HCT116 (cell line): ENCODE measurements around the gene ITPKB. TPM values are rescaled to one million over a fixed set of nuclear protein-coding genes. Genes with fewer than 3 reads are reported as not detected.

ENCODE experiments used
- ATAC-seq: fragments of 200-7000 bp; cut with Tn5 transposase; 2 replicates; pipeline ENCODE4 v1.9.1; 2020; ENCODE audit warnings: mild to moderate bottlenecking, moderate library complexity
- BruUV-seq: library from RNA; stranded (reverse); fragments of 400-500 nt; replicated peaks from 2 replicates; lab custom pipeline; 2021; lab: Mats Ljungman, UMichigan
- CTCF ChIA-PET: fragments of 300-600 bp; sonication (Branson Sonifier 250); formaldehyde crosslinking; loops from one replicate; lab custom pipeline; 2021; ENCODE audit warnings: antibody characterized with exemption; lab: Charles Lee
- POLR2A ChIA-PET: fragments of 300-600, 350-600 bp; sonication (Branson Sonifier 250); formaldehyde crosslinking; loops from one replicate; lab custom pipeline; 2021; ENCODE audit warnings: antibody characterized with exemption; lab: Charles Lee
- RAD21 ChIA-PET, 2 experiments: fragments of 300-600 bp; sonication (Branson Sonifier 250); formaldehyde crosslinking; loops; one replicate each; lab custom pipeline; 2023; ENCODE audit warnings: low total read pairs in 2 of 2; ENCODE audit not compliant: uncharacterized antibody in 2 of 2, unreplicated experiment in 2 of 2, low non-redundant PET in 1 of 2; lab: Charles Lee
- DNase-seq: peaks from one replicate; pipeline ENCODE4 v3.0.0-alpha.2; 2010; ENCODE audit warnings: low read depth, low spot score
- H2AFZ ChIP-seq: fragments of 200-600 bp; shearing (Covaris generic), sonication (generic); 2 replicates; pipeline ENCODE4 v1.6.1; 2017; ENCODE audit warnings: low read depth, mixed run types, mixed read lengths, antibody characterized with exemption, low read length; ENCODE audit not compliant: poor library complexity, severe bottlenecking
- H3K27ac ChIP-seq: 2 replicates; pipeline ENCODE4 v1.5.1; 2012; ENCODE audit warnings: low read depth, low read length
- H3K27me3 ChIP-seq: fragments of 200-600 bp; sonication (generic); 2 replicates; pipeline ENCODE4 v1.6.1; 2016; ENCODE audit warnings: mixed run types, low read length, mixed read lengths; ENCODE audit not compliant: insufficient read depth
- H3K36me3 ChIP-seq, 2 experiments: fragments of 200-500 bp in 1 of 2; fragments of 200-600 bp in 1 of 2; sonication (Bioruptor generic) in 1 of 2; sonication (generic) in 1 of 2; 2 replicates each; pipeline versions ENCODE4 v1.5.1 to v1.6.1; 2014 to 2016; ENCODE audit warnings: low read length in 2 of 2, inconsistent platforms in 1 of 2, mixed read lengths in 1 of 2, mixed run types in 1 of 2; ENCODE audit not compliant: insufficient read depth in 2 of 2, control insufficient read depth in 1 of 2
- H3K4me1 ChIP-seq, 2 experiments: fragments of 200-600 bp in 1 of 2; sonication (generic) in 1 of 2; 2 replicates each; pipeline versions ENCODE4 v1.5.1 to v1.6.1; 2012 to 2017; ENCODE audit warnings: low read length in 2 of 2, inconsistent platforms in 1 of 2, mild to moderate bottlenecking in 1 of 2, mixed read lengths in 1 of 2, mixed run types in 1 of 2, moderate library complexity in 1 of 2; ENCODE audit not compliant: insufficient read depth in 2 of 2, control insufficient read depth in 1 of 2
- H3K4me2 ChIP-seq: fragments of 200-600 bp; sonication (generic); 2 replicates; pipeline ENCODE4 v1.6.1; 2017; ENCODE audit warnings: mixed run types, low read length, mixed read lengths
- H3K4me3 ChIP-seq, 2 experiments: fragments of 200-600 bp in 1 of 2; sonication (generic) in 1 of 2; replicated peaks in 1 of 2; 2 replicates each; pipeline ENCODE4 v1.5.1; 2011 to 2016; ENCODE audit warnings: low read length in 2 of 2, control low read depth in 1 of 2, low read depth in 1 of 2, mild to moderate bottlenecking in 1 of 2, mixed read lengths in 1 of 2, mixed run types in 1 of 2
- H3K79me2 ChIP-seq: fragments of 200-600 bp; sonication (generic); 2 replicates; pipeline ENCODE4 v1.6.1; 2017; ENCODE audit warnings: mild to moderate bottlenecking, mixed run types, low read length, moderate library complexity, mixed read lengths; ENCODE audit not compliant: insufficient read depth
- H3K9ac ChIP-seq: fragments of 200-600 bp; sonication (generic); 2 replicates; pipeline ENCODE4 v1.6.1; 2016; ENCODE audit warnings: low read length, mixed read lengths
- H3K9me2 ChIP-seq: fragments of 200-600 bp; sonication (generic), shearing (Covaris generic); 2 replicates; pipeline ENCODE4 v1.6.1; 2017; ENCODE audit warnings: mixed run types, mild to moderate bottlenecking, moderate library complexity; ENCODE audit not compliant: insufficient read depth
- H3K9me3 ChIP-seq, 2 experiments: fragments of 200-500 bp in 1 of 2; fragments of 200-600 bp in 1 of 2; sonication (Bioruptor generic) in 1 of 2; sonication (generic) in 1 of 2; 2 replicates each; pipeline ENCODE4 v1.6.1; 2014 to 2017; ENCODE audit warnings: low read length in 2 of 2, mixed read lengths in 2 of 2, inconsistent platforms in 1 of 2, low read depth in 1 of 2, mild to moderate bottlenecking in 1 of 2, mixed run types in 1 of 2, moderate library complexity in 1 of 2; ENCODE audit not compliant: control insufficient read depth in 1 of 2, insufficient read depth in 1 of 2
- H4K20me1 ChIP-seq: fragments of 200-600 bp; sonication (generic), shearing (Covaris generic); 2 replicates; pipeline ENCODE4 v1.6.1; 2017; ENCODE audit warnings: mixed run types, mild to moderate bottlenecking, moderate library complexity; ENCODE audit not compliant: insufficient read depth
- ATF3 ChIP-seq: IDR thresholded peaks from 2 replicates; pipeline ENCODE4 v1.6.1; 2012
- CTCF ChIP-seq, 3 experiments: fragments of 200-600 bp in 1 of 3; sonication (generic) in 1 of 3; IDR thresholded peaks in 2 of 3; conservative IDR thresholded peaks in 1 of 3; 2 replicates each; pipeline ENCODE4 v1.5.1; 2012 to 2017; ENCODE audit warnings: low read depth in 2 of 3, low read length in 2 of 3, antibody characterized with exemption in 1 of 3, borderline replicate concordance in 1 of 3, control low read depth in 1 of 3, mild to moderate bottlenecking in 1 of 3, mixed read lengths in 1 of 3, mixed run types in 1 of 3, moderate library complexity in 1 of 3; ENCODE audit not compliant: insufficient read depth in 1 of 3
- EZH2 ChIP-seq: fragments of 200-600 bp; sonication (generic); IDR thresholded peaks from 2 replicates; pipeline ENCODE4 v1.6.1; 2017; ENCODE audit warnings: antibody characterized with exemption, mixed run types
- EZH2phosphoT487 ChIP-seq: fragments of 200-600 bp; IDR thresholded peaks from 2 replicates; pipeline ENCODE4 v1.6.1; 2018; ENCODE audit warnings: antibody characterized with exemption, borderline replicate concordance
- FOSL1 ChIP-seq: IDR thresholded peaks from 2 replicates; pipeline ENCODE4 v1.6.1; 2012; ENCODE audit warnings: low read depth
- MAX ChIP-seq: IDR thresholded peaks from 2 replicates; pipeline ENCODE4 v1.6.1; 2012
- SRF ChIP-seq: IDR thresholded peaks from 2 replicates; pipeline ENCODE4 v1.6.1; 2012; ENCODE audit warnings: low read depth
- intact Hi-C: fragments of 100-400 bp; cut with micrococcal nuclease; formaldehyde crosslinking; loops from 2 replicates; pipeline ENCODE4 v1.10.0; 2022
- total RNA-seq: library from RNA; stranded (reverse); gene quantifications from one replicate; pipeline ENCODE4 v1.2.1, GENCODE V29; 2021; ENCODE audit not compliant: unreplicated experiment
- TF ChIP-seq, protein P1 (sequence below): IDR thresholded peaks from 2 replicates; pipeline ENCODE4 v1.6.1; 2012; ENCODE audit warnings: low read depth

Gene ITPKB
- total RNA-seq, 1 experiment from 2014 or later, result 4.4 TPM

DNA sequence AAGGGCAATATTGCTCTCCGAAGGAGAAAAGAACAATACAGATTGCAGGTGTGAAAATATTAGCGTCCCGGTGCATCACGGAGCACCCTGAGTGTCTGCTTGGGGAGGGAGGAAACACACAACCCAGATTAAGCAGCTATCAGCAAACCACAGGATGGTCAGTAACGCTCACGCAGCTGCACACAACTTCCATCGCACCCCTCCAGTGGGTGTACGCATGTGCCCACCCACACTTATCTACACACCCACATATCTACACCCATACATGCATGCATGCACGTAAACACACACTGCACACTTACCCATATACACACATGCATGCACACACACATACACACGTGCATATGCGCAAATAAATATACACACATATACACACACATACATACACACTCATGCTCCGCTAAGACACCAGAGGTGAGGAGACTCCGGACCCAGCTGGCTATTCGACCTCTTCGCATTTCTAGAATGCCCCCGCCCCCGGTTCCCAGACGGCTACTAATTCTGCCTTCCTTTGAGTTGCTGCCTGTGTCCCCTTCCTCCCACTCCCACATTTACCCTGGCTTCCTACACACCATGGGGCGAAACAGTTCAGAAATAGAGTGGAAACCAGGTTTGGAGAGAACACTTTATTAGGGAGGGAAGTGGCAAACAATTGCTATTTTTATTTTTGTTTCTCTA is 26.2 kb downstream of the ITPKB start:
- DNase-seq, result no peak
- no peaks in the 10 kb centered on the region for H4K20me1 ChIP-seq
- no peak overlapping the region for H2AFZ ChIP-seq
- intact Hi-C loops, result loop anchor here (5.0 kb wide), 1 partner anchor 114 kb away; no protein-coding TSS in a partner anchor
- no peak overlapping the region for H3K9ac ChIP-seq
- H3K4me3 ChIP-seq, result no peak overlapping the region
- RAD21 ChIA-PET, result no interaction called here
- BruUV-seq, result no TSS peak
- TF ChIP-seq ATF3 (no peak), MAX (no peak), EZH2phosphoT487 (no peak), CTCF (IDR thresholded peaks at IDR 0.05 in 2 of 3, conservative IDR thresholded peaks at IDR 0.05 in 1 of 3; ENCODE audit: borderline replicate concordance in 1 of 3, insufficient read depth in 1 of 3, low read depth in 2 of 3, low read length in 2 of 3) (no peak), FOSL1 (no peak), EZH2 (no peak), SRF (no peak)
- TF ChIP-seq, protein P1, sequence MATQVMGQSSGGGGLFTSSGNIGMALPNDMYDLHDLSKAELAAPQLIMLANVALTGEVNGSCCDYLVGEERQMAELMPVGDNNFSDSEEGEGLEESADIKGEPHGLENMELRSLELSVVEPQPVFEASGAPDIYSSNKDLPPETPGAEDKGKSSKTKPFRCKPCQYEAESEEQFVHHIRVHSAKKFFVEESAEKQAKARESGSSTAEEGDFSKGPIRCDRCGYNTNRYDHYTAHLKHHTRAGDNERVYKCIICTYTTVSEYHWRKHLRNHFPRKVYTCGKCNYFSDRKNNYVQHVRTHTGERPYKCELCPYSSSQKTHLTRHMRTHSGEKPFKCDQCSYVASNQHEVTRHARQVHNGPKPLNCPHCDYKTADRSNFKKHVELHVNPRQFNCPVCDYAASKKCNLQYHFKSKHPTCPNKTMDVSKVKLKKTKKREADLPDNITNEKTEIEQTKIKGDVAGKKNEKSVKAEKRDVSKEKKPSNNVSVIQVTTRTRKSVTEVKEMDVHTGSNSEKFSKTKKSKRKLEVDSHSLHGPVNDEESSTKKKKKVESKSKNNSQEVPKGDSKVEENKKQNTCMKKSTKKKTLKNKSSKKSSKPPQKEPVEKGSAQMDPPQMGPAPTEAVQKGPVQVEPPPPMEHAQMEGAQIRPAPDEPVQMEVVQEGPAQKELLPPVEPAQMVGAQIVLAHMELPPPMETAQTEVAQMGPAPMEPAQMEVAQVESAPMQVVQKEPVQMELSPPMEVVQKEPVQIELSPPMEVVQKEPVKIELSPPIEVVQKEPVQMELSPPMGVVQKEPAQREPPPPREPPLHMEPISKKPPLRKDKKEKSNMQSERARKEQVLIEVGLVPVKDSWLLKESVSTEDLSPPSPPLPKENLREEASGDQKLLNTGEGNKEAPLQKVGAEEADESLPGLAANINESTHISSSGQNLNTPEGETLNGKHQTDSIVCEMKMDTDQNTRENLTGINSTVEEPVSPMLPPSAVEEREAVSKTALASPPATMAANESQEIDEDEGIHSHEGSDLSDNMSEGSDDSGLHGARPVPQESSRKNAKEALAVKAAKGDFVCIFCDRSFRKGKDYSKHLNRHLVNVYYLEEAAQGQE, result no peak
- peaks cover 22 to 28% of the 10 kb centered on the region in 2 experiments for H3K4me1 ChIP-seq
- H3K9me3 ChIP-seq, result peaks cover 0 to 7% of the 10 kb centered on the region in 2 experiments; a peak in 1 of 4 replicates
- no peak overlapping the region for H3K27ac ChIP-seq
- CTCF ChIA-PET, result no interaction called here
- H3K79me2 ChIP-seq, result no peaks in the 10 kb centered on the region
- no peaks in the 10 kb centered on the region for H3K9me2 ChIP-seq
- H3K27me3 ChIP-seq, result no peaks in the 10 kb centered on the region
- no peak overlapping the region for H3K4me2 ChIP-seq
- POLR2A ChIA-PET, result no interaction called here
- H3K36me3 ChIP-seq, result no peaks in the 10 kb centered on the region
- ATAC-seq, result no peak
